Gastroesophageal sphincter (tissue), 4 donors: ENCODE measurements around the gene RFX2. TPM values are rescaled to one million over a fixed set of nuclear protein-coding genes. Genes with fewer than 3 reads are reported as not detected.

Source experiments
- ATAC-seq: fragments of 150-250 bp; one replicate; pipeline ENCODE4 v1.9.1; 2016; ENCODE audit warnings: mild to moderate bottlenecking, moderate library complexity
- H3K27ac ChIP-seq, 4 donors: fragments of 200-600 bp; sonication (generic) in 3 of 4; 1 replicate in 3 of 4; 2 replicates in 1 of 4; pipeline ENCODE4 v1.5.1; 2016 to 2019
- H3K27me3 ChIP-seq: fragments of 200-600 bp; sonication (generic); one replicate; pipeline ENCODE4 v1.5.1; 2019
- H3K36me3 ChIP-seq, 2 donors: fragments of 200-600 bp; sonication (generic); one replicate each; pipeline ENCODE4 v1.5.1; 2019; ENCODE audit warnings: control low read depth in 1 of 2
- H3K4me1 ChIP-seq, 3 donors: fragments of 200-600 bp; sonication (generic); 1 replicate in 2 of 3; 2 replicates in 1 of 3; pipeline ENCODE4 v1.5.1; 2016 to 2019; ENCODE audit warnings: control low read depth in 2 of 3
- H3K4me3 ChIP-seq, 2 donors: fragments of 200-600 bp; sonication (generic); one replicate each; pipeline ENCODE4 v1.5.1; 2019; ENCODE audit warnings: mild to moderate bottlenecking in 1 of 2, moderate library complexity in 1 of 2
- H3K9me3 ChIP-seq, 3 donors: fragments of 200-600 bp; sonication (generic); one replicate each; pipeline ENCODE4 v1.5.1; 2017 to 2019; ENCODE audit warnings: control low read depth in 2 of 3
- EP300 ChIP-seq: sonication (generic); formaldehyde crosslinking; IDR thresholded peaks from one replicate; pipeline ENCODE4 v1.6.1; 2017; ENCODE audit warnings: antibody characterized with exemption, mild to moderate bottlenecking
- POLR2A ChIP-seq, 2 donors: fragments of 450-650 bp; IDR thresholded peaks; one replicate each; pipeline ENCODE4 v1.6.1; 2017; ENCODE audit warnings: antibody characterized with exemption in 2 of 2, mild to moderate bottlenecking in 2 of 2, moderate library complexity in 1 of 2
- POLR2AphosphoS5 ChIP-seq: sonication (generic); formaldehyde crosslinking; IDR thresholded peaks from one replicate; pipeline ENCODE4 v1.6.1; 2017; ENCODE audit warnings: antibody characterized with exemption
- WGBS, 2 donors: methylation state at CpG; one replicate each; pipeline ENCODE4 v1.1.5; 2018; ENCODE audit warnings: low coverage in 1 of 2; 5-methylcytosine and 5-hydroxymethylcytosine counted together
- total RNA-seq, 4 donors: library from RNA; depleted of rRNA; stranded (reverse); fragments of >200 nt; gene quantifications; one replicate each; pipeline ENCODE4 v1.1.0, GENCODE V29; 2016
- TF ChIP-seq, protein P1 (sequence below), 4 experiments: fragments of 200-600 bp in 2 of 4; fragments of 450-650 bp in 2 of 4; sonication (generic) in 1 of 4; IDR thresholded peaks; one replicate each; pipeline ENCODE4 v1.5.1; 2017 to 2019; ENCODE audit warnings: antibody characterized with exemption in 4 of 4, mild to moderate bottlenecking in 2 of 4, moderate library complexity in 2 of 4

RFX2 gene
- total RNA-seq, 4 donors from 2014 or later = 18.7 to 49.1 (median 37.6) TPM

DNA sequence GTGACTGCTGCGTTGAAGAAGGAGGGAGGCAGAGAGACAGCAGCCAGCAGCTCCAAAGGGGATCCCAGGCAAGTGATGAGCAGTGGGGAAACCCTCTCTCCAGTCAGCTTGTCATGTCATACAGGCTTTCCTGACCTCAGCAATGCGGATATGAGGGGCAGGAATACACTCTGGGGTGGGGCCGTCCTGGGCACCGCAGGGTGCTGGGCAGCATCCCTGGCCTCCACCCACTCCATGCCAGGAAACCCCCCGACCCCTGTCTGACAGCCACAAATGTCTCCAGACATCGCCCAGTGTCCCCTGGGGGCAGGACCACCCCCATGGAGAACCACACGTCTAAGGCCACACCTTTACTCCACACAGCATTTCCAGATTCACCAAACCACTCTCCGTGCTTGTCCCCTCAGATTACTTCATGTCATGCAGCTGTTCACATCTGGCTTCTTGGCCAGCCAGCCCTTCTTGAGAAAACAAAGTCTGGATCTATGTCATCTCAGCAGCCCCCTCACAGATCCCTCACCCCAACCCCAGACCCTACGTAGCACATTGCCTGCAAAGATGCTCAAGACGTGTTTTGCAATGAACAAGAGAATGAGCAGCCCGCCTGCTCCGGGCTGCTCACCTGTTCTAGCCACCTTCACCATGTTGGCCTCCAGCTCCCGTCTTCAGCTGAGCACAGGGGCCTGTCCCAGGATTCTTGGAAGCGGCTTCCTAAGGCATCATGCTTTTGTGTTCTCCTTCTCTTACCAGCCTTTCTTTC, 46.5 kb downstream of the RFX2 start:
- H3K4me3 ChIP-seq = no peak overlapping the region
- no peaks in the 10 kb centered on the region for H3K36me3 ChIP-seq
- peak overlapping the region; percentile 96 to 98 (median 97) for H3K27ac ChIP-seq
- no peaks in the 10 kb centered on the region for H3K9me3 ChIP-seq
- TF ChIP-seq POLR2AphosphoS5 = no peak
- TF ChIP-seq EP300 = no peak
- TF ChIP-seq, protein P1, sequence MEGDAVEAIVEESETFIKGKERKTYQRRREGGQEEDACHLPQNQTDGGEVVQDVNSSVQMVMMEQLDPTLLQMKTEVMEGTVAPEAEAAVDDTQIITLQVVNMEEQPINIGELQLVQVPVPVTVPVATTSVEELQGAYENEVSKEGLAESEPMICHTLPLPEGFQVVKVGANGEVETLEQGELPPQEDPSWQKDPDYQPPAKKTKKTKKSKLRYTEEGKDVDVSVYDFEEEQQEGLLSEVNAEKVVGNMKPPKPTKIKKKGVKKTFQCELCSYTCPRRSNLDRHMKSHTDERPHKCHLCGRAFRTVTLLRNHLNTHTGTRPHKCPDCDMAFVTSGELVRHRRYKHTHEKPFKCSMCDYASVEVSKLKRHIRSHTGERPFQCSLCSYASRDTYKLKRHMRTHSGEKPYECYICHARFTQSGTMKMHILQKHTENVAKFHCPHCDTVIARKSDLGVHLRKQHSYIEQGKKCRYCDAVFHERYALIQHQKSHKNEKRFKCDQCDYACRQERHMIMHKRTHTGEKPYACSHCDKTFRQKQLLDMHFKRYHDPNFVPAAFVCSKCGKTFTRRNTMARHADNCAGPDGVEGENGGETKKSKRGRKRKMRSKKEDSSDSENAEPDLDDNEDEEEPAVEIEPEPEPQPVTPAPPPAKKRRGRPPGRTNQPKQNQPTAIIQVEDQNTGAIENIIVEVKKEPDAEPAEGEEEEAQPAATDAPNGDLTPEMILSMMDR (IDR thresholded peaks at IDR 0.05) = no peak
- no peak for TF ChIP-seq POLR2A (IDR thresholded peaks at IDR 0.05)
- WGBS, 2 donors = 47 to 67% methylated on average over 2 to 11 of the region's 14 CpGs
- peaks cover 13 to 100% (median 88%) of the 10 kb centered on the region in 3 donors for H3K4me1 ChIP-seq
- no peak for ATAC-seq
- no peaks in the 10 kb centered on the region for H3K27me3 ChIP-seq

DNA sequence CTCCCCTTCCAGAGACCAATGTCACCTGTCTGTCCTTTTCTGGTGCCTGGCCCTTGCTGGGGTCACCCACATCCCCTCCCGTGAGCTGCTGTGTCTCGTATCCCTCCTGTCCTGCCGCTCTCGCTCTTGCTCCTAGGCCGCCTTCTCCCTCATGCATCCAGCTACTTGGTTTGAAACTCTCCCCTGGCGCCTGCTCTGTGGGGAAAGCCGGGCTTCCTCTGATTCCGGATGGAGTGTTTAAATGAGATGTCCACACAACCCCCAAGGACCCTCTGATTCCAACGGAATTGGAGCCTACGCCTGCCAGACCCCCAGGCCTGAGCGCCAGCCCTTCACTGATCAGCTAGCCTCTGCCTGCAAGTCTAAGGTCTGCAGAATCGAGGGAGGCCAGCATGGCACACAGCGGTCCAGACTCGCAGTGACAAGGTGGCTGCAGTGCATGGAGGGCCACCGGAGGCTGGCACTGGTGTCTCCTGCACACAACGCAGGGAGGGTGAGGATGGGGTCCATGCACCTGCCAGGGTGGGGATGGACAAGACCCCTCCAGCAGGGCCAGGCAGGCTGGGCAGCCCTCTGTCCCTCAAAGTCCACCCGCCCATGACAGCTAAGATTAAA, 47.2 kb downstream of the RFX2 start:
- TF ChIP-seq POLR2A (IDR thresholded peaks at IDR 0.05) (no peak), EP300 (no peak), POLR2AphosphoS5 (no peak)
- TF ChIP-seq, protein P1 (IDR thresholded peaks at IDR 0.05) = no peak

DNA sequence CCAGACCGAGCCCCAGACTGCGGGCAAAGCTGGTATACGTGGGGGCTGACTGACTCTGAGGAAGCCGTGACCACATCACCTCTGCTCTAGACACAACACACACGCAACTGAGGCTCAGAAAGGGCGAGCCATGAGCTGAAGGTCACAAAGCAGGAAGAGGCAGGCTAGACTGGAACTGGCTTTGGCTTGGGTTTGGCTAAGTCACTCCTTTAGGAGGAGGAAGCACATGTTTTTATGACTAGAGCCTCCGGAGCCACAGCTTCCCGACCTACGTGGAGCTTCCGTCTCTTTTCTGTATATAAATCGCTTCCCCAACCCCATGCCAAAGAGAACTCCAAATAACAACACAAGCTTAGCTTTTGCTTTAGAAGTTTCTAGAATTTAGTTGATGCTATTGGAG, 48.0 kb downstream of the RFX2 start:
- no peak for ATAC-seq
- Histone ChIP-seq H3K9me3 (no peaks in the 10 kb centered on the region), H3K36me3 (no peaks in the 10 kb centered on the region), H3K4me3 (no peak overlapping the region), H3K27me3 (no peaks in the 10 kb centered on the region), H3K4me1 (peaks cover 16 to 100% (median 86%) of the 10 kb centered on the region in 3 donors), H3K27ac (peak overlapping the region; percentile 96 to 98 (median 97))
- TF ChIP-seq EP300 (no peak), POLR2AphosphoS5 (peak; percentile 84)
- TF ChIP-seq, protein P1 (IDR thresholded peaks at IDR 0.05) = no peak
- WGBS, 2 donors = 34 to 53% methylated on average over 6 to 11 of the region's 11 CpGs

More for the DNA sequence above, 47.2 kb downstream of the RFX2 start:
- ATAC-seq = no peak
- H3K36me3 ChIP-seq = no peaks in the 10 kb centered on the region
- H3K27me3 ChIP-seq = no peaks in the 10 kb centered on the region
- H3K27ac ChIP-seq = peak overlapping the region; percentile 96 to 98 (median 97)
- no peaks in the 10 kb centered on the region for H3K9me3 ChIP-seq
- H3K4me1 ChIP-seq = peaks cover 17 to 100% (median 88%) of the 10 kb centered on the region in 3 donors
- H3K4me3 ChIP-seq = no peak overlapping the region
- WGBS, 2 donors = 76 to 90% methylated on average over 2 to 4 of the region's 17 CpGs

DNA sequence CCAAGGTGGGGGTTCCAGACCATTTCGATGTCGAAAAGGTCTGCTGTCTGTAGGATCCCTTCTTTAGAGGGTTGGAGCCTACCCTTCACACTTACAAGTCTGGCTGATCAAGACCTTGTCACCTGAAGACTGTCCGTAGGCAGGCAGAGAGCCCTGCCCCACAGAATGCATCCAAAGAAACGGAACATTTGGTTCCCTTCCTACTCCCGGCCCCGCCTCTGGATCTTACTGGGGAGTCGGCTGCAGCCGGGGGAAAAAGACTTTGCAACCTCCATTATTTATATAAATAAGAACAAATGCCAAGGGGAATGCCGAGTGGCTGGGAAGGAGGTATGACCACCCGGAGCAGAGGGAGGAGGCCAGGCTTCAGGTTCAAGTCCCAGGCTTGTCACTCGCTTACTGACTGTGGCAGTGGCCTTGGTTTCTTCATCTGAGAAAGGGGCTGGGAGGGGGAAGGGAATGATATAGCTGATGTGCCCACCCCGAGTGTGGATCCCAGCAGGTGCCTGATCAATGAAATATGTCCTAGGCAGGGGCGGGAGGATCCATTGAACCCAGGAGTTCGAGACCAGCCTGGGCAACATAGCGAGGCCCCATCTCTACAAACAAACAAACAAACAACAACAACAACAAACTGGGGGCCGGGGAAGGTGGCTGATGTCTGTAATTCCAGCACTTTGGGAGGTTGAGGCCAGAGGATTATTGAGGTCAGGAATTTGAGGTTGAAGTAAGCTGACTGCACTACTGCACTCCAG, 48.7 kb downstream of the RFX2 start:
- Histone ChIP-seq H3K27ac (peak overlapping the region; percentile 96 to 98 (median 97)), H3K27me3 (no peaks in the 10 kb centered on the region), H3K4me1 (peaks cover 14 to 100% (median 84%) of the 10 kb centered on the region in 3 donors), H3K36me3 (no peaks in the 10 kb centered on the region), H3K9me3 (no peaks in the 10 kb centered on the region), H3K4me3 (peak overlapping the region in 1 of 2 donors; percentile 34)
- 51 to 60% methylated on average over 1 to 4 of the region's 16 CpGs for WGBS, 2 donors
- peak; percentile 43 for ATAC-seq
- TF ChIP-seq, protein P1 (IDR thresholded peaks at IDR 0.05) = no peak
- TF ChIP-seq POLR2A (IDR thresholded peaks at IDR 0.05) (peak; percentile 57 to 60), POLR2AphosphoS5 (peak; percentile 91), EP300 (peak; percentile 56)
